SKM-1 (cell line): ENCODE results near the gene ASB1.
"Not testable (repeated sequence)": the region's sequence is repeated elsewhere in the genome, so short reads cannot be mapped to it uniquely, and the experiment has no call there.

ENCODE experiments used
- DNase-seq: peaks from one replicate; lab custom pipeline; 2025; ENCODE audit not compliant: unreplicated experiment; lab: John Stamatoyannopoulos, UW

The ASB1 gene

GRCh38 chr2:238441262-238442114 is 14.8 kb downstream of the ASB1 start:
- DNase-seq, result no peak

DNA sequence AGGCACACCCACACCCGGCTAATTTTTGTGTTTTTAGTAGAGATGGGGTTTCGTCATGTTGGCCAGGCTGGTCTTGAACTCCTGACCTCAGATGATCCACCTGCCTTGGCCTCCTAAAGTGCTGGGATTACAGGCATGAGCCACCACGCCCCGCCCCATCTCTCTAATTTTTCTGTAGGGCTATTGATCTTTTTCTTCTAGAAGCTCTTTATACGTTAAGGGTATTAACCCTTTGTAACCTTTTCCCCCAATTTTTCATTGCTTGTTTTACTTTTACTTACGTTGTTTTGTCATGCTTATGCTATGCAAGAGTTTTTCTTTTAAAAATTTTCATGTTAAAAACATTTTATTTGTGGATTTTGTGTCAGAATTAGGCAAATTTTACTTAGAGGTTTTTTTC is 15.5 kb downstream of the ASB1 start:
- DNase-seq, result not testable (repeated sequence)

DNA sequence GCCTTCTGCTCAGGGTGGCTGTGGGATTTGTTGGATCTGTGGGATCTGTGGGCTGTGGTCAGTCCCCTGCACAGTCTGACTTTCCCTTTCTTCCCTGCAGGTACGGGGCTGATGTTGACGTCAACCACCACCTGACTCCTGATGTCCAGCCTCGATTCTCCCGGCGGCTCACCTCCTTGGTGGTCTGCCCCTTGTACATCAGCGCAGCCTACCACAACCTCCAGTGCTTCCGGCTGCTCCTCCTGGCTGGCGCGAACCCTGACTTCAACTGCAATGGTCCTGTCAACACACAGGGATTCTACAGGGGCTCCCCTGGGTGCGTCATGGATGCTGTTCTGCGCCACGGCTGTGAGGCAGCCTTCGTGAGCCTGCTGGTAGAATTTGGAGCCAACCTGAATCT is 17.5 kb downstream of the ASB1 start:
- no peak for DNase-seq

- no peak for DNase-seq
Measured at GRCh38 chr2:238445409-238446190, 18.9 kb downstream of the ASB1 start.

- DNase-seq, result no peak
Measured at GRCh38 chr2:238446371-238446770, 19.6 kb downstream of the ASB1 start.

GRCh38 chr2:238448031-238448955 is 21.6 kb downstream of the ASB1 start:
- no peak for DNase-seq

DNA sequence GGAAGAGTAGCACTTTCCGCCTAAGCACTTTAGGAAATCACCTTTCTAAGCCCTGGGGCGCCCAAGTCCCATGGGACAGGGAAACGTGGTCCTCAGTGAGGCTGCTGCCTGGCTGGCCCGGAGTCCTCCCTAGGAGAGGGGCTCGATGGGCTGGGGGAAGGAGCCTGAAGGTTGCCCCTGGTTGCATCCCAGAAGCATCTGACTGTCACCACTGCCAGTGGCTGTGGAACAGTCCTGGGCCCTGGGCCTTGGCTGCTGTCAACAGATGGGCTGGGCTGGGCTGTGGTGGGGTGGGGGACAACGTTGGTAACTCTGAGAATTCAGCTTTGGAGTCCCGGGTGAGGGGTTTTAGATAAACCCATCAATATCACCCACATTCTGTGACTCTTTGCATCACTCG is 22.5 kb downstream of the ASB1 start:
- no peak for DNase-seq

DNA sequence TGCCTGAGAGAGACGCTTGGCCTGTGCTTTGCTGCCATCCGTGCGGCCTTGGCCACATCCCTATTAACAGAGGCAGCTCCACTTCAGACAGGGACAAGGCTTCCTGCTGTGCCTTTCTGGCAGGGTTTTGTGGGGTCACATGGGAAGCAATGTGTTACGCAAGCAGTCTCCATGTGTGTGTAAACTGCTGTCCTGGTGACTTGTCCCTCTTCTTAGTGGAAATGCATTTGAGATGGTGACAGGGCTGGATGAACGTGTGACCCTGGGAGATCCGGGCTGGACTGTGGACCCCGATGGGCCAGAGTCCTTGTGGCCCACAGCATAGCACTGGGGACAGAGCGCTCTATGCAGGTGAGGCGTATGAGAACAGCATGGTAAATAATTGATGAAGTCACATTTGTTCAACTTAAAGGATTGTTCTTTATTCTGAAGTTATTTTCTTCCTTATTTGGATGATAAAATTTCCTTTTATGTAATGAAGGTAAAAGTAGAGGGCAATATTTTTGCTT is 23.2 kb downstream of the ASB1 start:
- DNase-seq, result no peak

DNA sequence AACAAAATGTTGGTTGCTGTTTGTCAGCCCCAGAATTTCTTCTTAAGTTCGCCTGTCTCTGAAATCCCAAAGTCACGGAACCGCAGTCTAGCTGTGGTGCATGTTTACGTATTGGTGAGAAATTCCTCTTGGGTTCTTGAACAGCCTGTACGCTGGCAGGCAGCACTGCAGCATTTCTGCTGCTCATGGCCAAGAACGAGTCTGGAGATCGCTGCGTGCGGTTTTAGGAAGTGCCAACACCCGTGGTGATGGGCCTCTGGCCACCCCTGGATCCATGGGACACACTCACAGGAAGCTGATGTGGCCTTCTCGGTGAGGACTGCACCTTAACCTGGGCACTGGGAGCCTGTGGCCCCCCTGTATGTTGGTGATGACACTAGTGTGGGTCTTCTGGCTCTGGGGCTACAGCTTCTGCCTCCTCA is 23.7 kb downstream of the ASB1 start:
- DNase-seq, result no peak

- DNase-seq, result no peak
Measured at GRCh38 chr2:238453842-238454241, 27.1 kb downstream of the ASB1 start.

- no peak for DNase-seq
Measured at GRCh38 chr2:238456449-238456848, 29.7 kb downstream of the ASB1 start.

DNA sequence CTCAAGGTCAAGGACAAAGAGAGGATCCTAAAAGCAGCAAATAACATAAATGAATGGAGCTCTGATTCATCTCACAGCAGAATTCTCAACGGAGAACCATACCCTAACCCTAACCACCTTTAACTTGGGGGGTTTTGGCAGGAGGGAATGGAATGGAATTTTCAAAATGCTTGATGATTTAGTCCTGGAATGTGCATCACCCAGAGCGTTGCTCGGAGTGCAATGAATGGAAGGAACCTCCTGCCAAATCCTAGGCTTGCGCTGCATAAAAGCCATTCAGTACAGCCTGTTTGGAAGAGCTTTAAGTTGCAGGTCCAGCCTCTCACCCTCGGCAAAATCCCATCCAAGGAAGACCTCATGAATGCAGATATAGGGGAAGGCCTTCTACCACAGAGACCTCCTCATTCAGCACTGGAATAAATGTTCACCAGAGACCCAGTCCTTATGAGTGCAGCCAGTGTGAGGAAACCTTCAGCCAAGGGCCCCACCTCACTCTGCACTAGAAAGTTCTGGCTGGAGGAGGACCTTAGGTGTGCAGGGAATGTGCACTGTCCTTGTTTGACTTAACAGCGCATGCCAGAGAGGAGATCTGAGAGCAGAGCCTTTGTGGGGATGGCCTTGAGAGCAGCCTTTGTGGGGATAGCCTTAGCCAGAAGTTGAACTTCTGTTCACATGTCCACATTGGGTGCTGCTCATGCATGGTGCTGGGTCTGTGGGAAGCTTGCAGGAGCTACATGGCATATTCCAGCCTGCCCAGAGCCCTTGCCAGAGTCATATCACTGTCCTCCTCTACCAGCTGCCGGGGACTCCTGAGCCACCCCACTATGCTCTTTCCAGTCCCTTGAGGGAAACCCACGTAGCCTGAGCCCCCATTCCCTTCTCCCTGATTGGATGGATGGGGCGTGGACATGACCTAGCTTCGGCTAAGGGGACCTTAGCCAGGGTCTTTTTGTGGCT is 30.5 kb downstream of the ASB1 start:
- DNase-seq, result no peak

DNA sequence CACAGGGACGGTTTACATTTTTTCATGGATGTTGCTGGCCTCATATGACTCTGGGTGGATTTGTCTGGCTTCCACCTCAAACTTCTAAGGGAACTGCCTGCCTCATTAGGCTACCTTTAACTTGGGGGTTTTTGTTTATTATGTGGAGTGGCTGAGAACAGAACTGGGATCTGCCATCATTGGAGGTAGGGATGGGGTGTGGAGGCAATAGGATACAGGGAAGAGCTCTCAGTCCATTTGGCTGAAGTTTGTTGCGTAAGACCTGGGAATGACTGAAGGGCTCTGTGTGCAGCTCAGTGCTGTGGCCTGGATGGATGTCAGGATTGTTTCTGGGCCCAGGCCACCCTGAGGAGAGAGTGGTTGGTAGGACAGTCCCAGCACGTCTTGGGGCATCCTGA is 31.2 kb downstream of the ASB1 start:
- DNase-seq, result no peak

DNA sequence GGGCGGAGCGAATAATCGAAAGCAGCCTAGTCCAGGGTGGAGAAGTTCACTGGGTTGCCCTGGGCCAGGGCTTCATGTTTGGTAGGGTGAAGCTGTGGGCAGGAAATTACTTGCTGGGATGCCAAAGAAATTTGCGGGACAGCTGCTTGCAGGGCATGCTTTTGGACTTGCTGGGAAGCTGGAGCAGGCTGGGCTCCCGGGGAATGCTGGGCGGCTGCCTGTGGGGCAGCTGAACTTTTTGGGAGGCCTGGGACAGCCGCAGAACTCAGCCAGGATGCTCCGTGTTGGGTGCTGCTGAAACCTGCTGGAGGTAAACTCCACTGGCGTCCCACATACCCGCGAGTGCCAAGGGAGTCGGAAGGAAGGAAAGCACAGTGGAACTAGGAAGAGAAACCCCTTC is 31.9 kb downstream of the ASB1 start:
- DNase-seq, result no peak

- no peak for DNase-seq
Measured at GRCh38 chr2:238459081-238459629, 32.4 kb downstream of the ASB1 start.

DNA sequence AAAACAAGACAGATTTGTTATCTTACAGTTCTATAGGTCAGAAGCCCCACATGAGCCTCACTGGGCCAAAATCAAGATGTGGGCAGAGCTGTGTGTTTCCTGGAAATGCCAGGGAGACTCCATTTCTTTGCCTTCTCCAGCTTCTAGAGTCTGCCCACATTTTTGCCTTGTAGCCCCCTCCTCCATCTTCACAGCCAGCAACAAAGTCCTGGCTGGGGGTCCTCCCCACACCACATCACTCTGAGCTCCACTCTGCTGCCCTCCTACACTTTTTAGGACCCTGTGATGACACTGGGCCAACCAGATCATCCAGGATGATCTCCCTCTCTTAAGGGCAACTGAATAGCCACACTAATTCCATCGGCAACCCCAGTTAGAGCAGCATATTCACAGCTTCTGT is 34.3 kb downstream of the ASB1 start:
- DNase-seq, result no peak

DNA sequence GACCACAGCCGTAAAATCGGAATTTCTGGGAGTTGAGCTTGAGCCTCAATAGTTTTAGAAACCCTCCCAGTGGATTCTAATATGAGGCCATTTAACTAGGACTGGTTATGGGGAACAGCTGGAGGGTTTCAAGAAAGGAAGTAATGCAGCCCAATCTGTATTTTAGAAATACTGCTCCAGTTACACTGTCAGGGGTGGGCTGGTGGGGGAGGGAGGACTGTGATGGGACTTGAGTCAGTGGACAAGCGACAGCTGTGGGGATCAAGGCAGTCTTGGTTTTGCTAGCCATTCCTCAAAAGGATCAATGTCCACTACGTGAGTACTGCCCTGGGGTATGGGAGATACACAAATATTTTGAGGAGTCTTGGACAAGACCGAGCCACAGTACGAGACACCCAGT is 34.8 kb downstream of the ASB1 start:
- no peak for DNase-seq

GRCh38 chr2:238461916-238462315 is 35.2 kb downstream of the ASB1 start:
- no peak for DNase-seq

DNA sequence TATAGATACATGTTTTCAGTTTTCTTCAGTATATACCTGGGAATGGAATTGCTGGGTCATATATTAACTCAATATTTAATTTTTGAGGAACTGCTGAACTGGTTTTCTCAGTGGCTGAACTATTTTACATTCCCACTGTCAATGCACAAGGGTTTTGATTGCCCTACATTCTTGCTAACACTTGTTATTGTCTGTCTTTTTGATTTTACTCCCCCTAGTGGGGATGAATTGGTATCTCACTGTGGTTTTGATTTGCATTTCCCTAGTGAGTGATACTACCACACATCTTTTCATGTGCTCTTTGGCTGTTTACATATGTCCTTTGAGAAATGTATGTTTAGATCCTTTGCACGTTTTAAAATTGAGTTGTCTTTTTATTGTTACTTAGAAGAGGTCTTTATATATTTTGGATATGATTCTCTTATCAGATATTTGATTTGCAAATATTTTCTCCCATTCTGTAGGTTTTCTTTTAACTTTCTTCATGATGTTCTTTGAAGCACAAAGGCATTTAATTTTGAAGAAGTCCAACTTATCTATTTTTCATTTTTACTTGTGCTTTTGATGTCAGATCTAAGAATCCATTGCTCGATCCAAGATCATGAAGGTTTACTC is 36.2 kb downstream of the ASB1 start:
- DNase-seq, result peak; percentile 68
